Natural killer cell (primary cell): ENCODE data around the gene BRI3BP. TPM values are rescaled to one million over a fixed set of nuclear protein-coding genes. Genes with fewer than 3 reads are reported as not detected.
"Not testable (repeated sequence)": the region's sequence is repeated elsewhere in the genome, so short reads cannot be mapped to it uniquely, and the experiment has no call there.

ENCODE experiments used
- ATAC-seq, 3 donors: fragments of 150-1000 bp in 2 of 3; fragments of 200-7000 bp in 1 of 3; cut with Tn5 transposase; 1 replicate in 1 of 3; 2 replicates in 2 of 3; pipeline ENCODE4 v1.10.0; 2021; ENCODE audit warnings: mild to moderate bottlenecking in 2 of 3, moderate library complexity in 2 of 3
- DNase-seq, 2 donors: peaks; one replicate each; pipeline versions ENCODE4 v3.0.0 to v3.0.0-alpha.2; 2013 to 2021; ENCODE audit warnings: mixed read lengths in 1 of 2
- H3K27ac ChIP-seq: one replicate; pipeline ENCODE4 v1.5.1; 2013; ENCODE audit warnings: mild to moderate bottlenecking, low read length
- H3K27me3 ChIP-seq: one replicate; pipeline ENCODE4 v1.6.1; 2013; ENCODE audit warnings: low read length; ENCODE audit not compliant: control insufficient read depth, insufficient read depth
- H3K36me3 ChIP-seq: one replicate; pipeline ENCODE4 v1.6.1; 2013; ENCODE audit warnings: low read length; ENCODE audit not compliant: control insufficient read depth, insufficient read depth
- H3K4me1 ChIP-seq: one replicate; pipeline ENCODE4 v1.6.1; 2013; ENCODE audit warnings: low read length; ENCODE audit not compliant: control insufficient read depth, insufficient read depth
- H3K4me3 ChIP-seq: one replicate; pipeline ENCODE4 v1.5.1; 2013; ENCODE audit warnings: low read length
- H3K9me3 ChIP-seq: one replicate; pipeline ENCODE4 v1.6.1; 2013; ENCODE audit warnings: low read length; ENCODE audit not compliant: control insufficient read depth, insufficient read depth
- H3K27ac Mint-ChIP-seq, 2 donors: one replicate each; pipeline ENCODE4 v1.8.0; 2022; ENCODE audit warnings: mild to moderate bottlenecking in 2 of 2, mixed read lengths in 2 of 2, moderate library complexity in 1 of 2
- H3K27me3 Mint-ChIP-seq, 2 donors: one replicate each; pipeline ENCODE4 v1.8.0; 2022; ENCODE audit warnings: low read depth in 2 of 2, mixed read lengths in 2 of 2
- H3K36me3 Mint-ChIP-seq: one replicate; pipeline ENCODE4 v1.8.0; 2022; ENCODE audit warnings: mixed read lengths
- H3K4me1 Mint-ChIP-seq, 2 donors: one replicate each; pipeline ENCODE4 v1.8.0; 2022; ENCODE audit warnings: mixed read lengths in 2 of 2
- H3K4me3 Mint-ChIP-seq: one replicate; pipeline ENCODE4 v1.8.0; 2022; ENCODE audit warnings: mild to moderate bottlenecking, moderate library complexity, mixed read lengths
- H3K9me3 Mint-ChIP-seq, 2 donors: one replicate each; pipeline ENCODE4 v1.8.0; 2022; ENCODE audit warnings: mixed read lengths in 2 of 2
- CTCF ChIP-seq: fragments of 200-600 bp; IDR thresholded peaks from one replicate; pipeline ENCODE4 v1.8.0; 2022; ENCODE audit warnings: antibody characterized with exemption
- WGBS: methylation state at CpG from one replicate; pipeline ENCODE4 v1.1.7; 2013; ENCODE audit warnings: missing lambda C conversion rate; ENCODE audit not compliant: insufficient coverage; 5-methylcytosine and 5-hydroxymethylcytosine counted together
- intact Hi-C: fragments of 100-400 bp; cut with micrococcal nuclease; formaldehyde crosslinking; loops from one replicate; pipeline ENCODE4 v1.14.2; 2022
- total RNA-seq, 4 donors: library from RNA; stranded (reverse); fragments of 120-200 nt in 1 of 4; gene quantifications; one replicate each; pipeline versions ENCODE4 v1.2.3 to v1.2.4, GENCODE V29; 2013 to 2022

BRI3BP gene
- total RNA-seq, 3 donors from 2014 or later (not counting 1 experiment from before 2014, with no cell fraction given), result 4.2 to 6.8 (median 5.4) TPM

DNA sequence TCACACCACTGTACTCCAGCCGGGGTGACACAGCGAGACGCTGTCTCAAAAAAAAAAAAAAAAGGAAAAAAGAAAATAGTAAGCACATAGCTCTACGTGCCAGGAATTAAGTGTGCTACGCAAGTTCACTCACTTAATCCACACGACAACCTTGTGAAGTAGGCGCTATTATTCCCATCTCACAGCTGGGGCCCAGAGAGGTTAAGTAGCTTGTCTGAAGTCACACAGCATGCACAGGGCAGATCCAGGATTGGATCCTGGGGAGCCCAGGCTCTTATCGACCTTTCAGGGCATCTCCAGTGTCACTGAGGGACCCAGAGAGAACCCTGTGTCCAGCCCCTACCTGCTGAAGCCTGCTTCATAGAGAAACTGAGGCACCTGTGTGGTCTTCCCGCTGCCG is 16.4 kb upstream of the BRI3BP start:
- H3K4me3 Mint-ChIP-seq, result no peak overlapping the region
- Histone ChIP-seq H3K4me1 (no peaks in the 10 kb centered on the region), H3K4me3 (no peak overlapping the region), H3K9me3 (no peaks in the 10 kb centered on the region), H3K27ac (no peak overlapping the region), H3K27me3 (no peaks in the 10 kb centered on the region), H3K36me3 (peaks cover 59% of the 10 kb centered on the region)
- H3K9me3 Mint-ChIP-seq, result no peaks in the 10 kb centered on the region
- TF ChIP-seq CTCF, result no peak
- intact Hi-C loops, result no loop called here
- no peaks in the 10 kb centered on the region for H3K4me1 Mint-ChIP-seq
- H3K36me3 Mint-ChIP-seq, result no peaks in the 10 kb centered on the region
- DNase-seq, result no peak
- no peak overlapping the region for H3K27ac Mint-ChIP-seq
- ATAC-seq, result no peak
- no peaks in the 10 kb centered on the region for H3K27me3 Mint-ChIP-seq
- 99% methylated on average over 10 of the region's 10 CpGs for WGBS

DNA sequence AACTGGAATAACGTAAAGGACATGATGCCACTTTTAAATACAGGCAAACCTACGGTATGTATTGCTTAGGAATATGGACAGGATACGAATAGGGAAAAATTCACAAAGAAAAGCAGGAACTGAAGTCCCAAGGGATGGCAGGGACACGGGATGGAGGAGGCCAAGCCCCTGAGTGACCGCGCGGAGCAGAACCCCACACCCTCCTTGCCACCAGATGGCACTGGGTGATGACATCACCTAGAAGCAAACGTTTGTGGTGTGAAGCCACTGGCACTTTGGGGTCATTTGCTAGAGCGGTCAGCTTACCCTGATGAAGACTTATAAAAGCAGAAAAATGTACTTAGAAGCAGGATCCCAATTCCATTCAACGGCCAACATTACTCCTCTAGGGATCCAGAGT is 13.9 kb upstream of the BRI3BP start:
- intact Hi-C loops, result no loop called here
- Histone ChIP-seq H3K4me3 (no peak overlapping the region), H3K9me3 (no peaks in the 10 kb centered on the region), H3K4me1 (no peaks in the 10 kb centered on the region), H3K36me3 (peaks cover 64% of the 10 kb centered on the region), H3K27ac (no peak overlapping the region), H3K27me3 (no peaks in the 10 kb centered on the region)
- no peaks in the 10 kb centered on the region for H3K9me3 Mint-ChIP-seq
- no peak for TF ChIP-seq CTCF
- no peak for DNase-seq
- no peaks in the 10 kb centered on the region for H3K27me3 Mint-ChIP-seq
- no peak for ATAC-seq
- no peaks in the 10 kb centered on the region for H3K36me3 Mint-ChIP-seq
- no peaks in the 10 kb centered on the region for H3K4me1 Mint-ChIP-seq
- no peak overlapping the region for H3K4me3 Mint-ChIP-seq
- WGBS, result 91% methylated on average over 10 of the region's 10 CpGs
- no peak overlapping the region for H3K27ac Mint-ChIP-seq

DNA sequence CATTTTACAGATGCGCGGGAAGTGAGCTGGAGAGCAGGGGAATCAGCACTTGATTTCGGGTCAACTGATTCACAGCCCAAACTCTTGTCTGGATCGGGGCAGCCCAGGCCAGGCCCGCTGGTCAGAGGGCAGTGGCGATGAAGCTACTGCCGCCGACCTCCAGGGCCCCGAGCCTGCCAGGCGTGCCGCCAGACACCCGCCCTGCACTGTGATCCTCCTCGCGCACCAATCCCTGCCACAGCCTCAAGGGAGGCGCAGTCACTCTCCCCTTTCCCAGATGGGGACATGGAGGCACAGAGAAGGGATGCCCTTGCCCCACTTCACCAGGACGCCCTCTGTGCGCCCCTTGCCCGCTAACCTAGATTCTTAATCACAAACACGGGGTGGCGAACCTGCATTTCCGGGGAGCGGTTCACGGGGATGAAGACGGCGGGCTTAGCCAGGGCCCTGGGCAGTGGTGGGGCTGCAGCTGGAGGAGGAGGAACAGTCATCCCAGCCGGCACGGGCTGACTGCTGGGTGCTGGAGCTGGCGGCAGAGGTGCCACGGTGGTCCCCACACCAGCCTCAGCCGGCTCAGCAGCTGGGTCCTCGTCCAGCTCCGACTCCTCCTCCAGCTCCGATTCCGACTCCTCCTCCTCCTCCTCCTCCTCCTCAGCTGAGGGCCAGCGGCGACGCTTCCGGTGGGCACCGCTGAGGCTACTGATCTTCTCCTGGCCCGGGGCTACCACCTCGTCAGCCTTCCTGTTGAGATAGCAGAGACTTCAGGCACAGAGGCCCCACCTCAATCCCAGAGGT is 13.2 kb upstream of the BRI3BP start:
- H3K4me3 ChIP-seq, result no peak overlapping the region
- 98% methylated on average over 41 of the region's 41 CpGs for WGBS
- ATAC-seq (no peak), DNase-seq (no peak)
- Mint-ChIP-seq H3K4me3 (no peak overlapping the region), H3K27me3 (no peaks in the 10 kb centered on the region), H3K27ac (no peak overlapping the region), H3K36me3 (no peaks in the 10 kb centered on the region), H3K9me3 (no peaks in the 10 kb centered on the region), H3K4me1 (no peaks in the 10 kb centered on the region)
- H3K27me3 ChIP-seq, result no peaks in the 10 kb centered on the region
- no peak overlapping the region for H3K27ac ChIP-seq
- no peaks in the 10 kb centered on the region for H3K4me1 ChIP-seq
- H3K36me3 ChIP-seq, result peaks cover 66% of the 10 kb centered on the region
- intact Hi-C loops, result no loop called here
- TF ChIP-seq CTCF, result no peak
- no peaks in the 10 kb centered on the region for H3K9me3 ChIP-seq

GRCh38 chr12:124986876-124987275 is 6.6 kb upstream of the BRI3BP start:
- not testable (repeated sequence) for H3K27ac Mint-ChIP-seq, H3K27me3 ChIP-seq, H3K9me3 ChIP-seq, H3K36me3 Mint-ChIP-seq, ATAC-seq, H3K4me3 ChIP-seq, H3K9me3 Mint-ChIP-seq, H3K4me3 Mint-ChIP-seq, H3K27ac ChIP-seq, DNase-seq, H3K27me3 Mint-ChIP-seq
- Histone ChIP-seq H3K36me3 (peaks cover 22% of the 10 kb centered on the region), H3K4me1 (peaks cover 17% of the 10 kb centered on the region)
- peaks cover 12 to 22% of the 10 kb centered on the region in 2 donors for H3K4me1 Mint-ChIP-seq
- WGBS, result over 99% methylated on average over 15 of the region's 15 CpGs
- intact Hi-C loops, result loop anchor here (5.0 kb wide), 1 partner anchor 70 kb away; no protein-coding TSS in a partner anchor
